HEK293T (cell line): Measurements from ENCODE around the gene CCDC85B.

Source experiments
- CTCF ChIA-PET: fragments of 350-600 bp; formaldehyde crosslinking; extraction: SDS; loops from one replicate; lab custom pipeline; 2021; ENCODE audit warnings: antibody characterized with exemption, inconsistent platforms; lab: Yijun Ruan, JAX
- POLR2A ChIA-PET: fragments of 350-600 bp; formaldehyde crosslinking; extraction: SDS; loops from one replicate; lab custom pipeline; 2020; ENCODE audit warnings: antibody characterized with exemption, inconsistent platforms; lab: Yijun Ruan, JAX
- DNase-seq: peaks from one replicate; pipeline ENCODE4 v3.0.0; 2012; ENCODE audit warnings: mixed read lengths; ENCODE audit errors: extremely low spot score
- ARNT ChIP-seq: fragments of 450-650 bp; IDR thresholded peaks from 2 replicates; pipeline ENCODE4 v1.6.1; 2017; ENCODE audit warnings: mild to moderate bottlenecking
- BHLHE40 ChIP-seq: fragments of 450-650 bp; IDR thresholded peaks from 2 replicates; pipeline ENCODE4 v1.6.1; 2016; ENCODE audit warnings: mild to moderate bottlenecking, moderate library complexity, borderline replicate concordance
- CTBP1 ChIP-seq: fragments of 450-650 bp; IDR thresholded peaks from 2 replicates; pipeline ENCODE4 v1.6.1; 2016; ENCODE audit warnings: borderline replicate concordance
- ELF4 ChIP-seq: fragments of 450-650 bp; IDR thresholded peaks from 2 replicates; pipeline ENCODE4 v1.6.1; 2017; ENCODE audit warnings: antibody characterized with exemption
- FOXA1 ChIP-seq: fragments of 450-650 bp; IDR thresholded peaks from 2 replicates; pipeline ENCODE4 v1.6.1; 2016; ENCODE audit warnings: mild to moderate bottlenecking
- FOXK2 ChIP-seq: fragments of 450-650 bp; IDR thresholded peaks from 2 replicates; pipeline ENCODE4 v1.6.1; 2016; ENCODE audit warnings: mild to moderate bottlenecking
- FOXM1 ChIP-seq: fragments of 450-650 bp; IDR thresholded peaks from 2 replicates; pipeline ENCODE4 v1.6.1; 2017; ENCODE audit warnings: mild to moderate bottlenecking, borderline replicate concordance
- HDGF ChIP-seq: fragments of 450-650 bp; IDR thresholded peaks from 2 replicates; pipeline ENCODE4 v1.6.1; 2017; ENCODE audit warnings: antibody characterized with exemption, borderline replicate concordance
- L3MBTL2 ChIP-seq: fragments of 450-650 bp; conservative IDR thresholded peaks from 2 replicates; pipeline ENCODE4 v1.6.1; 2016; ENCODE audit warnings: mild to moderate bottlenecking
- LEF1 ChIP-seq: fragments of 450-650 bp; IDR thresholded peaks from 2 replicates; pipeline ENCODE4 v1.6.1; 2017; ENCODE audit warnings: mild to moderate bottlenecking, borderline replicate concordance
- NFRKB ChIP-seq: fragments of 450-650 bp; IDR thresholded peaks from 2 replicates; pipeline ENCODE4 v1.6.1; 2016; ENCODE audit warnings: mild to moderate bottlenecking, moderate library complexity
- SP1 ChIP-seq: fragments of 450-650 bp; IDR thresholded peaks from 2 replicates; pipeline ENCODE4 v1.6.1; 2017
- SUZ12 ChIP-seq: fragments of 450-650 bp; IDR thresholded peaks from 2 replicates; pipeline ENCODE4 v1.6.1; 2016; ENCODE audit warnings: mild to moderate bottlenecking
- TARDBP ChIP-seq: fragments of 450-650 bp; IDR thresholded peaks from 2 replicates; pipeline ENCODE4 v1.6.1; 2016
- ZNF384 ChIP-seq: fragments of 450-650 bp; IDR thresholded peaks from 2 replicates; pipeline ENCODE4 v1.6.1; 2016
- TF ChIP-seq, protein P1 (sequence below): fragments of 450-650 bp; IDR thresholded peaks from 2 replicates; pipeline ENCODE4 v1.6.1; 2016

The CCDC85B gene

GRCh38 chr11:65915821-65916251, 25.4 kb downstream of the CCDC85B start:
- DNase-seq: no peak
- no peak for TF ChIP-seq L3MBTL2
- TF ChIP-seq ELF4: no peak
- TF ChIP-seq HDGF: no peak
- no peak for TF ChIP-seq SUZ12
- TF ChIP-seq FOXM1: no peak
- TF ChIP-seq FOXA1: no peak
- no peak for TF ChIP-seq BHLHE40
- TF ChIP-seq FOXK2: no peak
- ChIA-PET CTCF (interaction anchor here (0.8 to 1.6 kb wide), 4 partner anchors 25 to 31 kb away, joined by 3 to 6 read pairs (median 4); partner anchors contain the start of gene FIBP), POLR2A (interaction anchor here (0.6 to 2.6 kb wide), 4 partner anchors 9 to 56 kb away, joined by 3 to 35 read pairs (median 6); partner anchors contain the start of genes CCDC85B, FIBP and MUS81)

- no peak for TF ChIP-seq L3MBTL2
- TF ChIP-seq TARDBP: no peak
- TF ChIP-seq NFRKB: no peak
- no peak for TF ChIP-seq HDGF
- TF ChIP-seq LEF1: no peak
- TF ChIP-seq FOXM1: no peak
- no peak for TF ChIP-seq FOXK2
- no peak for TF ChIP-seq ELF4
- no peak for TF ChIP-seq BHLHE40
- no peak for TF ChIP-seq ZNF384
- TF ChIP-seq FOXA1: no peak
- no peak for TF ChIP-seq CTBP1
- TF ChIP-seq SUZ12: no peak
- TF ChIP-seq, protein P1, sequence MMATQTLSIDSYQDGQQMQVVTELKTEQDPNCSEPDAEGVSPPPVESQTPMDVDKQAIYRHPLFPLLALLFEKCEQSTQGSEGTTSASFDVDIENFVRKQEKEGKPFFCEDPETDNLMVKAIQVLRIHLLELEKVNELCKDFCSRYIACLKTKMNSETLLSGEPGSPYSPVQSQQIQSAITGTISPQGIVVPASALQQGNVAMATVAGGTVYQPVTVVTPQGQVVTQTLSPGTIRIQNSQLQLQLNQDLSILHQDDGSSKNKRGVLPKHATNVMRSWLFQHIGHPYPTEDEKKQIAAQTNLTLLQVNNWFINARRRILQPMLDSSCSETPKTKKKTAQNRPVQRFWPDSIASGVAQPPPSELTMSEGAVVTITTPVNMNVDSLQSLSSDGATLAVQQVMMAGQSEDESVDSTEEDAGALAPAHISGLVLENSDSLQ: no peak
- TF ChIP-seq ARNT: no peak
- TF ChIP-seq SP1: no peak
- POLR2A ChIA-PET: interaction anchor here (0.6 to 2.6 kb wide), 4 partner anchors 10 to 57 kb away, joined by 3 to 35 read pairs (median 6); partner anchors contain the start of genes CCDC85B, FIBP and MUS81
- CTCF ChIA-PET: interaction anchor here (0.8 to 1.6 kb wide), 4 partner anchors 25 to 31 kb away, joined by 3 to 6 read pairs (median 4); partner anchors contain the start of gene FIBP
- DNase-seq: no peak
Observed at GRCh38 chr11:65916391-65916790, 25.9 kb downstream of the CCDC85B start.

- no peak for DNase-seq
- POLR2A ChIA-PET: interaction anchor here (1.4 to 1.7 kb wide), 2 partner anchors 28 to 57 kb away, joined by 7 to 10 read pairs; partner anchors contain the start of genes FIBP and MUS81
- TF ChIP-seq L3MBTL2: no peak
- TF ChIP-seq SUZ12: no peak
- TF ChIP-seq ELF4: no peak
- no peak for TF ChIP-seq NFRKB
- TF ChIP-seq BHLHE40: no peak
- TF ChIP-seq SP1: no peak
- TF ChIP-seq FOXA1: no peak
- no peak for TF ChIP-seq ZNF384
- TF ChIP-seq LEF1: no peak
- TF ChIP-seq HDGF: no peak
- TF ChIP-seq FOXK2: no peak
- no peak for TF ChIP-seq CTBP1
- TF ChIP-seq, protein P1: no peak
- TF ChIP-seq FOXM1: no peak
- TF ChIP-seq TARDBP: no peak
- TF ChIP-seq ARNT: no peak
- CTCF ChIA-PET: interaction anchor here (0.6 kb wide), 1 partner anchor 206 kb away, joined by 3 read pairs; no protein-coding TSS in a partner anchor
Observed at GRCh38 chr11:65917077-65917433, 26.6 kb downstream of the CCDC85B start.

DNA sequence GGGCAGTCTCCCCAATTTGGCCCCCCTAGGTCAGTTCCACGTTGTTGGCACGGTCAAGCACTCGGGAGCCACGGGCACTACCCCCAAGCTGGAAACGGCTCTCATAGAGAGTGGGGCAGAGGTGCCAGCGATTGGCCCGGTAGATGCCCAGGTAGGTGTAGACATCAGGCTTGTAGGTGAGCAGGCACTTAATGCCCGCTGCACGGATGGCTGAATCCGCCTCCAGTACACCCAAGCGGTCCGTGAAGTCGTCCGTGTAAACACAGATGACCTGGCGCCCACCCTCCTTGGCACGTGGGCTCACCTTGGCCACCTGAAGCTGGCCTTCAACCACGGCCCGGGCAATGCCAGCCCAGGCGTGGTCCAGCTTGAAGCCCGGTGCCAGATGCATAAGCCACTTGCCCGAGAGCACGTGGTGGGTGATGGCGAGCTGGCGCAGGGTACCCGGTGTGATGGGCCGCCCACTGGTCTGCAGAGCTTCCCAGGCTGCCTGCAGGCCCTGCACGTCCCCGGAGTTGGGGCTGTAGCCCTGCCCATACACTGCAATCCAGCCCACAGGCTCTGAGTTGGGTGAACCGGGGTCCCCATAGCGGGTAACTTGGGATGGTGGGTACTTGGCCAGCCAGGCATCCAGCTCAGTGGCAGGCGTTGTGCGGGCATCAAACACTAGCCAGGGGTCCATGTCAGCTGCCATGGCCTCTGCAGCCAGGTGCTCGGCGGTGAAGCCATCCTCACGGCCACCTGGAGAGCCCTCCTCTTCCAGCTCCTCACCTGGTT, 27.1 kb downstream of the CCDC85B start:
- DNase-seq: no peak
- POLR2A ChIA-PET: interaction anchor here (1.0 to 1.7 kb wide), 4 partner anchors 24 to 58 kb away, joined by 3 to 11 read pairs (median 8); partner anchors contain the start of genes CCDC85B, FIBP and MUS81
- no peak for TF ChIP-seq FOXK2
- no peak for TF ChIP-seq HDGF
- no peak for TF ChIP-seq L3MBTL2
- TF ChIP-seq, protein P1: no peak
- no peak for TF ChIP-seq ELF4
- TF ChIP-seq ZNF384: no peak
- no peak for TF ChIP-seq FOXM1
- CTCF ChIA-PET: interaction anchor here (0.6 kb wide), 1 partner anchor 207 kb away, joined by 3 read pairs; no protein-coding TSS in a partner anchor

DNA sequence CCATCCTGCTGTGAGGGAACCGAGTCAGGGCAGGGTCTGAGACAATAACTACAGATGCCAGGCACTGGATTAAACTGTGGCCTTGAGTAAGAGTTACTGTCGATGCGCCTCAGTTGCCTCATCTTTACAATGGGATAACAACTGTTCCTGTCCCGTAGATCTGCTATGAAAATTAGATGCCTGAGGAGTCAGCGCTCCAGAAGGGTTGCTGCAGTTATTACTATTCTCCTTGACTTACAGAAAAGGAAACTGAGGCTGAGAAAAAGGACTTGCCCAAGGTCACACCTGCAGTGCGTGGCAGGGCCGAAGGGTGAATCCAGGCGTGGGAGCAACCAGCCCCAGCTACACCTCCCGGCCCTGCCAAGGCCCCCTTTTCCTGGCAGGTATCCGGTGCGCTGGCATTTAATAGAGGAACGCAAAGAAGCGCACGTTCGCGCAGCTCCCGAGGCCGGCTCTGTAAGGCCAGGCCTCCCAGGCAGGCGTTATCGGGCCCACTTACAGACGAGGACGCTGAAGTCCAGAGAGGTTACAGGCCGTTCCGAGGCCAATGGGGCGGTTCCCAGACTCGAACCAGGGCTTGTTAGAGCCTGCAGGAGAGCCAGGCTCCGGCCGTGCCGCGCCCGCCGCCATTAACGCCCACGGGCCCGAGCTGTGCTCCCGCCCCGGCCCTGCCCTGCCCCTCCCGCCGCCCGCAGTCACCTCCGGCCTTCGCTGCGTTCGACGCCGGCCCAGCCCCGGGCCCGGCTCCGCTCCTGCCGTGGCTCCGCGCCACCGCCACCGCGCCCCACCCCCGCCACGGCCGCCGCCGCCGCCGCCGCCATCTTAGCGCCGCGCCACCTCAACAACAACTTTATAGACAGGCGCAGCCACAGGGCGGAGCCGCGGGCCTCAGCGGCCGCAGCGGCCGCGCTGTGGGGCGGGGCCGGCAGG, 28.0 kb downstream of the CCDC85B start, which contains the start of gene C11orf68:
Gene C11orf68, minus strand, starts transcription at position 852 of the 930 bp plus-strand sequence. Its CDS starts 31 bp downstream, at position 821.
- ChIA-PET POLR2A (interaction anchor here (1.0 to 1.7 kb wide), 4 partner anchors 24 to 59 kb away, joined by 3 to 11 read pairs (median 8); partner anchors contain the start of genes CCDC85B, FIBP and MUS81), CTCF (no interaction called here)
- no peak for TF ChIP-seq ZNF384
- TF ChIP-seq TARDBP: no peak
- no peak for TF ChIP-seq SUZ12
- peak; percentile 36; the same call in 1 of the 2 replicates for TF ChIP-seq L3MBTL2
- no peak for TF ChIP-seq CTBP1
- no peak for TF ChIP-seq FOXK2
- TF ChIP-seq, protein P1: no peak
- TF ChIP-seq FOXM1: no peak
- no peak for TF ChIP-seq BHLHE40
- peak; percentile 38 for DNase-seq
